DOHH2 (cell line): ENCODE results near the gene AREG.

Source experiments
- H3F3A ChIP-seq: fragments of 200-600 bp; sonication (generic), shearing (Covaris generic); 2 replicates; pipeline ENCODE4 v1.6.0; 2016; ENCODE audit warnings: antibody characterized with exemption, mild to moderate bottlenecking; ENCODE audit not compliant: control insufficient read depth, insufficient read depth
- H3K27ac ChIP-seq: fragments of 200-600 bp; sonication (generic); 2 replicates; pipeline ENCODE4 v1.5.1; 2014; ENCODE audit warnings: low read depth, mild to moderate bottlenecking, low read length, moderate library complexity
- H3K27me3 ChIP-seq: fragments of 200-600 bp; sonication (generic); 2 replicates; pipeline ENCODE4 v1.6.1; 2014; ENCODE audit warnings: mild to moderate bottlenecking, low read length, mixed read lengths; ENCODE audit not compliant: control insufficient read depth
- H3K36me3 ChIP-seq: fragments of 200-600 bp; sonication (generic); 2 replicates; pipeline ENCODE4 v1.6.1; 2014; ENCODE audit warnings: mild to moderate bottlenecking, low read length, moderate library complexity, mixed read lengths; ENCODE audit not compliant: control insufficient read depth
- H3K4me1 ChIP-seq: fragments of 200-600 bp; sonication (generic); 2 replicates; pipeline ENCODE4 v1.6.1; 2014; ENCODE audit warnings: mild to moderate bottlenecking, low read length, mixed read lengths; ENCODE audit not compliant: control insufficient read depth
- H3K4me2 ChIP-seq: fragments of 200-600 bp; sonication (generic); 2 replicates; pipeline ENCODE4 v1.6.0; 2014; ENCODE audit warnings: mild to moderate bottlenecking, low read length, moderate library complexity
- H3K4me3 ChIP-seq: fragments of 200-600 bp; sonication (generic); 2 replicates; pipeline ENCODE4 v1.5.1; 2014; ENCODE audit warnings: mild to moderate bottlenecking, low read length, mixed read lengths
- H3K79me2 ChIP-seq: fragments of 200-600 bp; sonication (generic); 2 replicates; pipeline ENCODE4 v1.6.1; 2014; ENCODE audit warnings: mild to moderate bottlenecking, low read length, mixed read lengths; ENCODE audit not compliant: control insufficient read depth
- H3K9me2 ChIP-seq: fragments of 200-600 bp; sonication (generic); replicated peaks from 2 replicates; pipeline ENCODE4 v1.6.1; 2014; ENCODE audit warnings: mild to moderate bottlenecking, low read length, mixed read lengths; ENCODE audit not compliant: control insufficient read depth
- H3K9me3 ChIP-seq: fragments of 200-600 bp; sonication (generic); 2 replicates; pipeline ENCODE4 v1.6.1; 2014; ENCODE audit warnings: antibody characterized with exemption, low read length, mixed read lengths; ENCODE audit not compliant: control insufficient read depth, insufficient read depth
- H4K20me1 ChIP-seq: fragments of 200-600 bp; sonication (generic); 2 replicates; pipeline ENCODE4 v1.6.0; 2014; ENCODE audit warnings: low read depth, mild to moderate bottlenecking, antibody characterized with exemption, low read length, moderate library complexity; ENCODE audit not compliant: control insufficient read depth, insufficient read depth
- CTCF ChIP-seq: fragments of 200-600 bp; sonication (generic); IDR thresholded peaks from one replicate; pipeline ENCODE4 v1.5.1; 2014; ENCODE audit warnings: antibody characterized with exemption, mild to moderate bottlenecking, low read depth, low read length; ENCODE audit not compliant: poor library complexity, severe bottlenecking
- EZH2phosphoT487 ChIP-seq: fragments of 200-600 bp; sonication (generic); IDR thresholded peaks from 2 replicates; pipeline ENCODE4 v1.6.1; 2017; ENCODE audit warnings: borderline replicate concordance, mild to moderate bottlenecking, antibody characterized with exemption, low read length, moderate library complexity, mixed read lengths

AREG gene

GRCh38 chr4:74455361-74456055 lies 10.6 kb downstream of the AREG start:
- Histone ChIP-seq H3K27me3 (peaks cover 5% of the 10 kb centered on the region; the same call in 1 of the 2 replicates), H3K9me3 (no peaks in the 10 kb centered on the region), H3K27ac (no peak overlapping the region), H3K36me3 (no peaks in the 10 kb centered on the region), H3K4me3 (no peak overlapping the region), H4K20me1 (no peaks in the 10 kb centered on the region), H3F3A (no peaks in the 10 kb centered on the region), H3K4me2 (no peak overlapping the region), H3K4me1 (no peaks in the 10 kb centered on the region), H3K79me2 (no peaks in the 10 kb centered on the region), H3K9me2 (no peaks in the 10 kb centered on the region)
- TF ChIP-seq EZH2phosphoT487 (no peak), CTCF (no peak)

GRCh38 chr4:74456056-74456744 lies 11.3 kb downstream of the AREG start:
- TF ChIP-seq EZH2phosphoT487 (no peak), CTCF (no peak)
- Histone ChIP-seq H3K79me2 (no peaks in the 10 kb centered on the region), H4K20me1 (no peaks in the 10 kb centered on the region)

GRCh38 chr4:74456849-74457395 lies 12.0 kb downstream of the AREG start:
- H3K36me3 ChIP-seq = no peaks in the 10 kb centered on the region
- no peaks in the 10 kb centered on the region for H3K79me2 ChIP-seq
- no peaks in the 10 kb centered on the region for H3K9me2 ChIP-seq
- H3K4me1 ChIP-seq = no peaks in the 10 kb centered on the region
- H4K20me1 ChIP-seq = no peaks in the 10 kb centered on the region
- TF ChIP-seq EZH2phosphoT487 (no peak), CTCF (no peak)
- no peak overlapping the region for H3K4me3 ChIP-seq
- no peaks in the 10 kb centered on the region for H3F3A ChIP-seq
- H3K9me3 ChIP-seq = no peaks in the 10 kb centered on the region
- H3K27ac ChIP-seq = no peak overlapping the region
- H3K4me2 ChIP-seq = no peak overlapping the region
- peaks cover 5% of the 10 kb centered on the region; the same call in 1 of the 2 replicates for H3K27me3 ChIP-seq

More at GRCh38 chr4:74456056-74456744, 11.3 kb downstream of the AREG start:
- Histone ChIP-seq H3K9me3 (no peaks in the 10 kb centered on the region), H3K36me3 (no peaks in the 10 kb centered on the region), H3K4me2 (no peak overlapping the region), H3F3A (no peaks in the 10 kb centered on the region), H3K27ac (no peak overlapping the region), H3K4me3 (no peak overlapping the region), H3K9me2 (no peaks in the 10 kb centered on the region), H3K27me3 (peaks cover 5% of the 10 kb centered on the region; the same call in 1 of the 2 replicates), H3K4me1 (no peaks in the 10 kb centered on the region)
